Mesenchymal stem cell (in vitro differentiated cells and primary cell): ENCODE measurements around the gene CD2BP2.

Experiments
- DNase-seq: peaks from one replicate; pipeline ENCODE4 v3.0.0-alpha.2; 2013
- H2AFZ ChIP-seq: one replicate; pipeline ENCODE4 v1.6.1; 2013; ENCODE audit warnings: low read depth, mild to moderate bottlenecking, control low read depth, inconsistent platforms, low read length, moderate library complexity
- H2AK5ac ChIP-seq: 2 replicates; pipeline ENCODE4 v1.6.1; 2013; ENCODE audit warnings: low read length, moderate library complexity, mild to moderate bottlenecking, inconsistent platforms; ENCODE audit not compliant: severe bottlenecking
- H2BK120ac ChIP-seq: one replicate; pipeline ENCODE4 v1.6.1; 2013; ENCODE audit warnings: low read depth, mild to moderate bottlenecking, inconsistent platforms, low read length, moderate library complexity
- H2BK12ac ChIP-seq, 2 experiments: one replicate each; pipeline ENCODE4 v1.6.1; 2013; ENCODE audit warnings: inconsistent platforms in 2 of 2, low read length in 2 of 2, mild to moderate bottlenecking in 2 of 2, moderate library complexity in 2 of 2, control low read depth in 1 of 2
- H2BK15ac ChIP-seq: one replicate; pipeline ENCODE4 v1.6.1; 2013; ENCODE audit warnings: mild to moderate bottlenecking, low read depth, inconsistent platforms; ENCODE audit not compliant: poor library complexity, severe bottlenecking
- H2BK5ac ChIP-seq: 2 replicates; pipeline ENCODE4 v1.6.1; 2013; ENCODE audit warnings: low read depth, mild to moderate bottlenecking, low read length, control low read depth, inconsistent platforms; ENCODE audit not compliant: poor library complexity, severe bottlenecking
- H3K14ac ChIP-seq, 2 experiments: one replicate each; pipeline ENCODE4 v1.6.1; 2013; ENCODE audit warnings: inconsistent platforms in 2 of 2, low read length in 2 of 2, control low read depth in 1 of 2, mild to moderate bottlenecking in 1 of 2, moderate library complexity in 1 of 2
- H3K18ac ChIP-seq, 2 experiments: one replicate each; pipeline ENCODE4 v1.6.1; 2013; ENCODE audit warnings: inconsistent platforms in 2 of 2, low read length in 2 of 2, control low read depth in 1 of 2, low read depth in 1 of 2, mild to moderate bottlenecking in 1 of 2
- H3K23ac ChIP-seq, 2 experiments: one replicate each; pipeline ENCODE4 v1.6.1; 2013; ENCODE audit warnings: inconsistent platforms in 2 of 2, low read length in 2 of 2, mild to moderate bottlenecking in 2 of 2, moderate library complexity in 2 of 2, control low read depth in 1 of 2
- H3K27ac ChIP-seq: 2 replicates; pipeline ENCODE4 v1.5.1; 2013; ENCODE audit warnings: mild to moderate bottlenecking, moderate library complexity, low read length, control low read depth, inconsistent platforms; ENCODE audit not compliant: poor library complexity, severe bottlenecking
- H3K27me3 ChIP-seq, 2 experiments: 2 replicates each; pipeline versions ENCODE4 v1.6.1 to v1.7.0; 2013; ENCODE audit warnings: low read length in 2 of 2, mild to moderate bottlenecking in 2 of 2, moderate library complexity in 2 of 2, control low read depth in 1 of 2, inconsistent platforms in 1 of 2; ENCODE audit not compliant: control insufficient read depth in 1 of 2, insufficient read depth in 1 of 2
- H3K36me3 ChIP-seq, 2 experiments: 2 replicates each; pipeline versions ENCODE4 v1.6.1 to v1.7.0; 2013; ENCODE audit warnings: low read length in 2 of 2, control low read depth in 1 of 2, inconsistent platforms in 1 of 2, low read depth in 1 of 2, mild to moderate bottlenecking in 1 of 2; ENCODE audit not compliant: insufficient read depth in 2 of 2, control insufficient read depth in 1 of 2
- H3K4ac ChIP-seq, 2 experiments: one replicate each; pipeline ENCODE4 v1.6.1; 2013; ENCODE audit warnings: inconsistent platforms in 2 of 2, low read length in 2 of 2, mild to moderate bottlenecking in 2 of 2, moderate library complexity in 2 of 2, control low read depth in 1 of 2, low read depth in 1 of 2
- H3K4me1 ChIP-seq: 2 replicates; pipeline ENCODE4 v1.6.1; 2013; ENCODE audit warnings: low read depth, low read length, control low read depth; ENCODE audit not compliant: control insufficient read depth, insufficient read depth
- H3K4me2 ChIP-seq: 2 replicates; pipeline ENCODE4 v1.6.1; 2013; ENCODE audit warnings: low read length, mild to moderate bottlenecking, inconsistent platforms; ENCODE audit not compliant: poor library complexity, severe bottlenecking
- H3K4me3 ChIP-seq, 2 experiments: 2 replicates each; pipeline versions ENCODE4 v1.5.1 to v1.7.0; 2013; ENCODE audit warnings: low read length in 2 of 2, mild to moderate bottlenecking in 2 of 2, control low read depth in 1 of 2, low read depth in 1 of 2; ENCODE audit not compliant: insufficient read depth in 1 of 2
- H3K79me1 ChIP-seq: replicated peaks from 2 replicates; pipeline ENCODE4 v1.6.1; 2013; ENCODE audit warnings: mild to moderate bottlenecking, control low read depth, low read length, inconsistent platforms; ENCODE audit not compliant: poor library complexity, severe bottlenecking
- H3K9ac ChIP-seq: 2 replicates; pipeline ENCODE4 v1.7.0; 2013; ENCODE audit warnings: mild to moderate bottlenecking, low read length, moderate library complexity
- H3K9me3 ChIP-seq: 2 replicates; pipeline ENCODE4 v1.7.0; 2013; ENCODE audit warnings: mild to moderate bottlenecking, low read length; ENCODE audit not compliant: control insufficient read depth
- H4K8ac ChIP-seq: one replicate; pipeline ENCODE4 v1.6.1; 2013; ENCODE audit warnings: inconsistent platforms, mild to moderate bottlenecking, low read length, moderate library complexity
- H4K91ac ChIP-seq: one replicate; pipeline ENCODE4 v1.6.1; 2013; ENCODE audit warnings: mild to moderate bottlenecking, low read length, inconsistent platforms
- WGBS: methylation state at CpG from one replicate; pipeline ENCODE4 v1.1.7; 2013; ENCODE audit warnings: mixed read lengths; 5-methylcytosine and 5-hydroxymethylcytosine counted together

CD2BP2 gene

GRCh38 chr16:30355954-30356308 is 823 bp upstream of the CD2BP2 start:
- H3K9ac ChIP-seq = peak overlapping the region; percentile 91
- H3K23ac ChIP-seq = no peak overlapping the region
- no peaks in the 10 kb centered on the region for H3K27me3 ChIP-seq

DNA sequence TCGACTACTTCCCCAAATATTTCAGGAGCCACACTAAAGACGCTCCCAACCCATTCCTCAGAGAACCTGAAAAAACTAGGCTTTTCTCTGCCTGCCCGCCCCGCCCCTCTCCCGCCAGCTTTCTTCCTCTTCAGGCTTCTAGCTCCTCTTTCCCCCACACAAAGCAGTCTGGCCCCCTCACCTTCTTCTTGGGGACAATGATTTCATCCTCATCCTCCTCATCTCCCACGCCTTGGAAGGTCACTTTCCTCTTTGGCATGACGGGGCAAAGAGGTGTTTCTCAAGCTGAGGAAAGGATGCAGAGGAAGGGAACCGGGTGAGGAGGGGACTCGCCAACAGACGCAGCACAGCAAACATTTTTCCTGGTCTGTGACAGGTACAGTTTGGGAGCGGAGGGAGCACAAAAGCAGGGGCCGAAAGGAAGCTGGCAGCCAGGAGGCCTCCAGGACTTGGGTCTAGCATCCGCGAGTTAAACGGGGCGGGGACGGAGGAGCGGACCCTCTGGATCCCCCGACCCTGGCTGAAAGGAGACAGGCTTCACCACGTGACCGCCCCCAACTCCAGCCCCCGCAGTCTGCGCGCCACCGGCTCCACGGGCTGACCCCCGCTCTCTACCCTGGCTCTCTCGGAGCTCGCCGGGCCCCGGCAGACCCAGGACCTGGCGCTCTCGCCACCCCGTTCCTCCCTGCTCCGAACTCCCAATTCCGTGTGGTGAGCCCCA is 525 bp downstream of the CD2BP2 start:
- Histone ChIP-seq H3K9ac (peak overlapping the region; percentile 91), H3K4ac (peak overlapping the region; percentile 77 to 85), H2BK5ac (no peak overlapping the region), H3K4me2 (peak overlapping the region; percentile 13), H3K4me1 (peaks cover 42% of the 10 kb centered on the region), H3K9me3 (no peaks in the 10 kb centered on the region), H3K79me1 (peaks cover 45% of the 10 kb centered on the region), H4K91ac (peak overlapping the region; percentile 76), H3K23ac (peak overlapping the region; percentile 54 to 92), H2BK120ac (peak overlapping the region; percentile 81), H3K36me3 (peaks cover 68 to 74% of the 10 kb centered on the region in 2 experiments), H2BK12ac (no peak overlapping the region), H3K18ac (peak overlapping the region; percentile 76 to 84), H2BK15ac (peak overlapping the region; percentile 31), H3K27ac (peak overlapping the region; percentile 83), H2AK5ac (no peak overlapping the region), H2AFZ (peak overlapping the region; percentile 33), H3K14ac (peak overlapping the region in 1 of 2 experiments; percentile 88), H3K4me3 (peak overlapping the region; percentile 89 to 91), H4K8ac (peak overlapping the region; percentile 93), H3K27me3 (no peaks in the 10 kb centered on the region)
- peak; percentile 31 for DNase-seq
- WGBS = 2% methylated on average over 35 of the region's 36 CpGs

More at GRCh38 chr16:30355954-30356308, 823 bp upstream of the CD2BP2 start:
- Histone ChIP-seq H3K4me3 (peak overlapping the region; percentile 59 to 89), H4K8ac (peak overlapping the region; percentile 95), H3K14ac (peak overlapping the region in 1 of 2 experiments; percentile 8), H3K18ac (peak overlapping the region; percentile 67 to 84), H2BK5ac (no peak overlapping the region), H2BK15ac (no peak overlapping the region), H3K9me3 (no peaks in the 10 kb centered on the region), H2AFZ (no peak overlapping the region), H3K4me2 (peak overlapping the region; percentile 81), H3K27ac (peak overlapping the region; percentile 94), H3K4me1 (peaks cover 38% of the 10 kb centered on the region), H2BK120ac (peak overlapping the region; percentile 44), H3K79me1 (peaks cover 54% of the 10 kb centered on the region), H2AK5ac (peak overlapping the region; percentile 61), H3K4ac (peak overlapping the region; percentile 85 to 98), H3K36me3 (peaks cover 66 to 79% of the 10 kb centered on the region in 2 experiments), H2BK12ac (peak overlapping the region; percentile 11 to 43), H4K91ac (peak overlapping the region; percentile 65)
- WGBS = 67% methylated on average over 7 of the region's 7 CpGs
- DNase-seq = no peak

GRCh38 chr16:30353438-30354129 is 1.5 kb downstream of the CD2BP2 start:
- peak overlapping the region; percentile 91 for H3K9ac ChIP-seq
- H2BK12ac ChIP-seq = no peak overlapping the region
- H2BK120ac ChIP-seq = no peak overlapping the region
- H2AFZ ChIP-seq = no peak overlapping the region
- H4K91ac ChIP-seq = no peak overlapping the region
- H3K4me3 ChIP-seq = peak overlapping the region in 1 of 2 experiments; percentile 89
- no peak overlapping the region for H3K4ac ChIP-seq
- no peak for DNase-seq
- H4K8ac ChIP-seq = no peak overlapping the region
- peaks cover 42% of the 10 kb centered on the region for H3K4me1 ChIP-seq
- H3K27me3 ChIP-seq = no peaks in the 10 kb centered on the region
- no peaks in the 10 kb centered on the region for H3K9me3 ChIP-seq
- 96% methylated on average over 23 of the region's 23 CpGs for WGBS
- H3K27ac ChIP-seq = no peak overlapping the region
- H3K79me1 ChIP-seq = peaks cover 40% of the 10 kb centered on the region
- H3K23ac ChIP-seq = no peak overlapping the region
- H3K14ac ChIP-seq = no peak overlapping the region
- H2AK5ac ChIP-seq = no peak overlapping the region
- no peak overlapping the region for H2BK15ac ChIP-seq
- no peak overlapping the region for H3K18ac ChIP-seq
- peaks cover 58 to 64% of the 10 kb centered on the region in 2 experiments for H3K36me3 ChIP-seq
- H2BK5ac ChIP-seq = no peak overlapping the region
- peak overlapping the region; percentile 13 for H3K4me2 ChIP-seq
